Stimulated activated CD4-positive, alpha-beta T cell treated with anti-CD3 and anti-CD28 coated beads, Interleukin-1b, Interleukin-23, amount 100 ng/mL, for 1 hour (primary cell): Measurements from ENCODE around the gene LRRC10.

Experiments
- DNase-seq, 2 donors: peaks; one replicate each; pipeline ENCODE4 v3.0.0-alpha.2; 2020; ENCODE audit warnings: low read depth in 2 of 2

LRRC10 gene

DNA sequence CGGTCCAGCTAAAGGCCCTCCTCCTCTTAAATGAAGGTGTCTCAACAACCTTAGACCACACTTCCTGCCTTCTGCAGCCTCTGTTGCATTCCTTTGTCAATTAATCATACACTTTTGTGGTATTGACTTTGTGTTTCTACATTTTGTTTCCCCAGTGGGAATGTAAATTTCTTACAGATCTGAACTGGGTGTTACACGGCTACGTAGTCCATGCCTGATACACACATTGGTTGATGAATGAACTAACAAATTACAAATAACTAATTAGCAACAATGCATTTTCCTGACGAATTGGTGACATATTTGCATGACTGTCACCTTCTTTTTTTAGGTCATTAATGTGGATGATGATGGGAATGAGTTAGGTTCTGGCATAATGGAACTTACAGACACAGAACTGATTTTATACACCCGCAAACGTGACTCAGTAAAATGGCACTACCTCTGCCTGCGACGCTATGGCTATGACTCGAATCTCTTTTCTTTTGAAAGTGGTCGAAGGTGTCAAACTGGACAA is 40.6 kb downstream of the LRRC10 start:
- no peak for DNase-seq

- no peak for DNase-seq
Observed at GRCh38 chr12:69569236-69569635, 41.5 kb downstream of the LRRC10 start.

- no peak for DNase-seq
Observed at GRCh38 chr12:69566603-69567002, 44.1 kb downstream of the LRRC10 start.

GRCh38 chr12:69563166-69563762 is 47.4 kb downstream of the LRRC10 start:
- DNase-seq = no peak
